Head of caudate nucleus (tissue), 42 donors: ENCODE measurements around the gene NEO1.
A peak's percentile ranks its signal among the peaks of the same experiment; 100 is the strongest.

Experiments used
- DNase-seq, 42 donors: peaks; one replicate each; pipeline versions ENCODE4 v3.0.0 to v3.0.0-alpha.2; 2020 to 2021; ENCODE audit warnings: mixed read lengths in 7 of 42
- intact Hi-C: fragments of 100-400 bp; cut with DNase I; formaldehyde crosslinking; loops from one replicate; pipeline ENCODE4 v1.15.0; 2022

The NEO1 gene

DNA sequence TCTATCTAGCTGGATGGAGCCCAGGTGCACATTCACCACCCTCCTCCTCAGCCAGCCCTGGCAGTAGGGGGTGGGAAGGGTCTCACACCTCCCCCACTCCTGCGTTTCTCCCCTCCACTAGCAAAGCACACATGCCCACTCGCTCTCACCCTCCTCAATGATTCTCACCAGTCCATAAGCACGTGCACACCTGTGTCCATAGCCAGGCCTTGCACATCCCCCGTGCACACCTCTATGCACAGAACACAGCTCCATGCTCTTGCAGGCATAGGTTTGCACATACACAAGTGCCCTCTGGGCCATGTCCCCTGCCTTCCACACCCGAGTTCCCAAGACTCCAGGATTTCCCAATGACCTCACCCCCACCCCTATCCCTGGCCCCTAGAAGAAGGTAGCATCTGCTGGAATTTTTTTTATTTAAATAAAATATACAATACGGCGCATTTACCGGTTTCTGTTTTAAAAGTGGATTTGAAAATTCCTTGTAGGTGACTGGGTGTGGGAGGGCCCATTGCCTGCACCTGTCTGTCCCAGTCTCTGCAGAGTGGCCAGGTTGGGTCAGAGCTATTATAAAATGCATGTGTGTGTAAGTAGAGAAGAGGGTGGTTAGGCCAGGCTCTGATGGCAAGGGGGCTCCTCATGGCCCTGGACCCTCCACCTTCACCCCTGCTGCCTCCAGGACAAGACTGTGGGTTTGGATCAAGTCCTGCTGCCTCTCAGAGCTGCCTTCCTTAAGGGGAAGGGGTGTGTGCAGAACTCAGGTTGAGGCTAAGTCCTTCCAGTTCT, 267.4 kb downstream of the NEO1 start:
- peak in 1 of 42 donors; percentile 16 for DNase-seq
- intact Hi-C loops, result no loop called here

DNA sequence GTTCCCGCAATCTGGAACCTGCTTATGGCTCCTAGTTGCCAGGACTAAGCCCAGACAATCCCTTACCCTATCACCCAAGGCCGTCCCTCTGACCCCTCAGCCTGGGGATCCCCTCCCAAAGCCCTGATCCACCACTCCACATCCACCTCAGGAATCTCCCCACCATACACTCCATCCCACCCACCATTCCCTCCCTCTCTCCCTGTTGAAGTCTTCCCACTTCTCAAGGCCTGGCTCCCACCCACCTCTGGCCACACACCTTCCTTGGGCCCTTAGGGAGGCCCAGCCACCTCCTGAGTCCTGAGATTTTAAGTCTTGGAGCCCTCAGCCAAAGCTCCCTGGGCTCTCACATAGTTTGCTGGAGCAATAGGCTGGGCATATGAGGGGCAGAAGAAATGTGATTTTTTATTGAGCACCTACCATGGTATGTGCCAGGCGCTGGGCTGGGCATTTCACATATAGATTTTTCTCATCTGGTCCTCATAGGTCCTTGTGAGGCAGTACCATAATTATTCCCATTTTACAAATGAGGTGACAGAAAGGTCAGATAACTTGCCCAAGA, 268.4 kb downstream of the NEO1 start:
- intact Hi-C loops, result no loop called here
- DNase-seq, result no peak

DNA sequence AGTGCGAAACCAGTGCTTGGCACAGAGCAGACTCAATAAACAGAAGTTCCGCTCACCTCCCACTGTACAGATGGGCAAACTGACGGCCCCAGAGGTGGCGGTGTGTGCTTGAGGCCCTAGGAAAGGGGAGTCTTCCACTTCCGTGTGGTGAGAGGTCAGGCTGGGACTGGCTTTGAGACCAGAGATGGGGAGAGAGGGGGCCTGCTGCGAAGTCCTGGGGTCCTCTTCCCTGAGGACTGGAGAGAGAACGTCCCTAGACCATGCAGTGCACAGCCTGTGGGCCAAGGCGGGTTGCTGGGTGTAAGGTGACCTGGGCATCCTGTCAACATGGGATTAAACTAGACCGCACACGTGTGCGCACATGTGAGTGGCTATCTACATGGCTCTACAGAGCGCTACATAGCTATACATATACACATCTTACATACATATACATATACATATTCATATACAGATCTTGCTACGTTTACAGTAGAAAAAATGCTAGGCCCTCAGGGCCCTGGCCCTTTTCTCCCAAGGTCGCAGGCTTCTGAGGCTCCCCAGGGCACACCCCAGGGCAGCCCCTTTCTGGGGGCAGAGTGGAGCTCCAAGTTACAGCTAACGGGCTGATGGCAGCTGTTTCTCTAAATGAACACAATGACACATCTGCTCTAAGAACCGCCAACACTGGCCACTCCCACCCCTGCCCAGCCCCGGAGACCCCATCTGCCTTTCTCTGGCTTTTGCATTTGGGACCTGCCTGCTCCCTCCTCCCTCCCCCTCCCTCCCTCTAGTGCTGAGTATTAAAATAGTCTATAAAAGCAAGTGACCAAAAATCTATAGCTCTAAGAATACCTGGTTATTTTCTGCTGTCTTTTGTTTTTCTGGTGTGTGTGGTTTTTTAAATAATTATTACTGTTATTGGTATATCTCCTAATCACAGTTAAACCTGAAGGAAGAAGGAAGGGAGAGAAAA, 269.5 kb downstream of the NEO1 start:
- intact Hi-C loops, result no loop called here
- peak in 1 of 42 donors; percentile 1 for DNase-seq

DNA sequence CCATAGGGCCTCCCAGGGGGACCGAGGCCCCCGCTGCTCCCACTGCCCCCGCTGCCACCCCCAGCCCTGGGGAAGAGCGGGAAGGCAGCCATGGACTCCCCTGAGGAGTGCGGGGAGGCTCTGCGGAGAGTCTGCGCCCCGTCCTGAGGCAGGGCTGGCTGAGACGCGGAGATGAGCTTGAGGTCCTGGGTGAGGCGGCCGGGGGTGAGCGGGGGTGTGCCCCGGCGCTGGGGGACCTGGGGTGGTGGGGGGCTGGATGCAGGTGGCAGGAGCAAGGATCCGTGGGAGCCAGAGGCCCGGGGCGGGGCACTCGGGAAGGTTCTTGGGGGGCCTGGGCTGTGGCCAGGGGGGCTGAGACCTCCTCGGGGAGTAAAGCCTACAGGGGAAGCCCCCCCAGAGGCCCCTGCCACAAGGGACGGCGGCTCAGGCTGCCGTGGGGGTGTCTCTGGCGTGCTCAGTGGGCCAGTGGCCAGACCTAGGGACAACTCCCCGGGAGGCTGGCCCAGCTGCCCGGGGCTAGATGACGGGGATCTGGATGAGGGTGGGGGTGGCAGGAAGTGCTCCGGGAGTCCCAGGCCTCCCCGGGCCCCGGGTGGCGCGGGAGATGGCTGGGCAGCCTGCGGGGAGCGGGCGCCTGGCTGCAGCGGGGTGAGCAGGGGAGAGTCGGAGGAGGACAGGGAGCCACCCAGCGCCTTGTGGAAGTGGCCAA, 270.6 kb downstream of the NEO1 start:
- intact Hi-C loops, result no loop called here
- no peak for DNase-seq

DNA sequence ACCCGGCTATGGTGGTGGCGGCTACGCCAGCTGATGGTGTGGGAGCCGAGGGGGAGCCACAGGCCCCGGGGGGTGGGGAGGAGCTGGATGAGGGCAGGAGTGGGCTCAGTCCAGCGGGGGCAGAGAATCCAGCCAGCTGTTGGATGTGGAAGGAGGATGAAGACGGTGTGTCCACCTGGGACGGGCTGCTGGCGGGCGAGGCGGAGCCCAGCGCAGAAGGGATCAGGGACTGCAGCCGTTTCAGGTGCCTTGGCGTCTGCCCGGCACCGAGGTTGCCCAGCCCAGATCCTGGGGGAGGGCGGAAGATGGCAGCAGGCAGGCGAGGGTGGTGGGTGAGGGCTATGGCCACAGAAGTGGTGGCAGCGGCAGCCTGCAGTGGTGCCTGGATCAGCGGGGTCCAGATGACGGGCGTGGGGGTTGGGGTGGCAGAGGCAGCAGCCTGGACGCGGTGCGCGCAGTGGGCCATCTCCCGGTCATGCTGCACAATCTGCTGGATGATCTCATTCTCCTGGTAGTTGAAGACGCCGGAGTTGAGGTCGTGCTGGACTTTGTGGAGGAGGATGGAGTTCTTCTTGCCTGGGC, 271.2 kb downstream of the NEO1 start:
- no peak for DNase-seq
- intact Hi-C loops, result no loop called here

DNA sequence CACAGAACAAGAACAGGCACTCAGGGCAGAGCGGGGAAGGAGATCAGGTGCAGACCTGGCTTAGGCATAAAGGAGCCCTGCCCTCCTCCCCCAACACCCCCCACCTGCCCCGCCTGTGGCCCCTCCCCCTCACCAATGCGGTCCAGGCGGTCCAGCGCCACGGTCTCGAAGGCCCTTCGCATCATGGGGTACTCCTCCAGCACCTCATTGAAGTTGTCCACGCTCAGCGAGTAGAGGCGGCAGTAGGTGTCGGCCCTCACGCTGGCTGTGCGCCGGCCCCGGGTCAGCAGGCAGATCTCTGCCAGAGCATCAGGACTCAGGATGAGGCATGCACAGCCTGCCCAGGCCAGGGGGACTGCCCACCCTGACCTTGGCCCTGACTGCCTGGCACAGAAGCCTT, 271.7 kb downstream of the NEO1 start:
- DNase-seq, result peak in 1 of 42 donors; percentile 12
- intact Hi-C loops, result no loop called here

DNA sequence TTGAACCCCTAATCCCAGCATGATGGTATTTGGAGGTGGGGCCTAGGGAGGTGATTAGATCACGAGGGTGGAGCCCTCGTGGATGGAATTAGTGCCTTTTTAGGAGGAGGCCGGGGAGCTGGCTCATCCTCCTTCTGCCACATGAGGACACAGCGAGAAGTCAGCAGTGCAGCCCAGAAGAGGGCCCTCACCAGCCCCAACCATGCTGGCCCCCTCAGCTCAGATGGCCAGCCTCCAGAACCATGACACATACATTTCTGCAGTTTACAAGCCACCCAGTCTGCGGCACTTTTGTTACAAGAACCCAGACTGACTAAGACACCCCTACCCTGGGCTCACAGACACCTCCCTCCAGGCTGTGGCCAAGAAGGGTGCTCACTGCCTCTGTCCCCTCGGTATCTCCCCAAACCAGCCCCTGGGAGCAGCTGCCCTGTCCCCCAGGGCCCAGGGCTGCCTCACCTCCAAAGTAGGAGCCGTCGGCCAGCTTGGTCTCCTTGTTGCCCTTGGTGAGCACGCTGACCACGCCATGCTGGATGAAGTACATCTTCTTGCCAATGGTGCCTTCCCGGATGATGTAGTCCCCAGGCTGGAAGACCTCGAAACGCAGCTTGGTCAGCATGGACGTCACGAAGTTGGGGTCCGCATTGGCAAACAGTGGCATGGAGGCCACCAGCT, 272.4 kb downstream of the NEO1 start:
- no peak for DNase-seq
- intact Hi-C loops, result no loop called here

DNA sequence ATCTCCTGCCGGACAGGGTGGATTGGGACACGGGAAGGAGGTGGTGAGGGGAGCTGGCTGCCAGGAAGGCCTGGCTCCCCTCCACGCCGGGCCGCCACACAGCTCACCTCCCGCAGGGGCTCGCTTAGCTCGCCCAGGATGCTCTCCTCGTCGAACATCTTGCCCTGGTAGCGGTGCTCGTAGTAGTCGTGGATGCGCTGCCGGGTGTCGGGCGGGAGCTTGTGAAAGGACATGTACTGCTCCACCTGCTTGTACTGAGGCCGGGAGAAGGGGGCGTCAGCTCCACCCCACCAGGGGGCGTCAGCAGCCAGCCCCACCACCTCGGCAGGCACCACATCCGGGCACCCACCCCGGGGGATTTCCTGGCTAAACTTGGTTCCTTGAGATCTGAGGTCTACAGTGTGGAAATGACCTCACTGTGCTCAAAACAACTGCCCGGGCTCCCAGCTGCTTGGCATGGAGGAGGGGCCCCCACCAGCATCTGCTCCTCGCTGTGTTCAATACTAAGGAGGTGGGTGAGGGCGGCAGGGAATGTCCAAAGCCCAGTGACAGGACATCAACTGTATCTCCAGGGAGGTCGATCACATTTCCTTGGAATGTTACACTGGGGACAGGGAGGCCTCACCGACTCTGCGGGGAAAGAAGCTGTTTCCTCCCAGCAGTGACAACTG, 273.1 kb downstream of the NEO1 start:
- peak in 1 of 42 donors; percentile 26 for DNase-seq
- intact Hi-C loops, result no loop called here

DNA sequence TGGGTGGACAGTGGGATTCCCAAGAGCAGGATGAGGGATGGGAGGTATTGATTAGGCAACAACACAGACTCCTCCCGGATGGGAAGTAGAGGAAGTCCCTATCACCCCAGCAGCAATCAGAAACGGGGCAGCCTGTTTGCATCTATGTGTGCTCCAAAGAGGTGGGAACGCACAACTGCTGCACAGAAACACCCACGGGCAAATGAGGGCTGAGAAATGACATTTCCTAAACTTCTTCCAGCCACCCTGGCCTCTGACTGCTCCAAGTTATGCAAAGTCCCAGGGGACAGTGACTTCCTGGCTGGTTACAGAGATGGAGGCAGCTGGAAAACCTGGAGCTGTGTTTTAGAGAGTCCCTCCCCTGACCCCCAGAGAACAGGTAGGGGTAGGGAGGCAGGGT, 273.9 kb downstream of the NEO1 start:
- DNase-seq, result no peak
- intact Hi-C loops, result no loop called here

DNA sequence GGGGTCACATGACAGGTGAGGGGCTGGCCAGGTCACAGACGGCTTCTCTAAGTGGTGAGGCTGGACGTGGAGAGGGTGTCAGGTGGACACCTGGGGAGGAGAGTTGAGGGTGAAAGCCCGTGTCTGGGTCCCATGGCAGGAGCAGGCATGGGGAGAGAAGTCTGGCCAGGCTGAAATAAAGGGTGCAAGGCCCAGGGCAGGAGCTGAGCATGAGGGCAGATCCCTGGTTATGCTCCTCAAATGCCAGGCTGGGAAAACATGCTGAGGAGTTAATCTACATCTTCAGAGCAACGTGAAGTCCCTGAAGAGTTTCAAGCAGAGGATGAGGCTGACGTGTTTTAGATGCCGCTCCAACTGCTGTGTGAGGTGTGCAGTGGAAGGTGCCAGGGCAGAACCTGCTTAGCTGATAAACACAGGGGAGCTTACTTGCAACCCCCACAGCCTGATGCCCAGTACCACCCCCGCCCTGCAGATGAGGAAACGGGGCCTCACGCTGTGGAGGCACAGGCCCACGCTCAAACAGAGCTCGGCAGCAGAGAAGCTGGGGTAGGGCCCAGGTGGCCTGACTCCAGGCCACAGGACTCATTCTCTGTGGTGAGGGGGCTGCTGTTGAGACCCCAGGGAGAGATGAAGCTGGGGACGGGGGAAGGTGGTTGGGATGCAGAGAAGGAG, 276.0 kb downstream of the NEO1 start:
- intact Hi-C loops, result no loop called here
- no peak for DNase-seq

DNA sequence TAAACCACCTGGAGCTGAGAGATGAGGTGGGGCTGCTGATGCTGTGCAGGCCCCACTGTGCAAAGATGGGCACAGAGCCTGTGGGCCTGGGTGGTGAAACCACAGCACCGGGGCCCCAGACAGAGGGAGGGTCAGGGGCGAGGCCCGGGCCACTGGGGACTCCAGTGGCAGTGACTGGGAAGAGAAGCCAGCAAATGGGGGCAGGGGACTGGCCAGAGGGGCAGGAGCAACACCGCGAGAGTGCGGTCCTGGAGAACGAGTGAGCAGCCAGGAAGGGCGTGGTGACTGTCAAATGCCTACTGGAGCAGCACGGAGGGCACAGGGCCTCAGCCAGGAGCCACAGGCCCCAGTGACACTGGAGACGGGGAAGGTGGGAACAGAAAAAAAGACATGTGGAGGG, 276.7 kb downstream of the NEO1 start:
- intact Hi-C loops, result no loop called here
- DNase-seq, result no peak

DNA sequence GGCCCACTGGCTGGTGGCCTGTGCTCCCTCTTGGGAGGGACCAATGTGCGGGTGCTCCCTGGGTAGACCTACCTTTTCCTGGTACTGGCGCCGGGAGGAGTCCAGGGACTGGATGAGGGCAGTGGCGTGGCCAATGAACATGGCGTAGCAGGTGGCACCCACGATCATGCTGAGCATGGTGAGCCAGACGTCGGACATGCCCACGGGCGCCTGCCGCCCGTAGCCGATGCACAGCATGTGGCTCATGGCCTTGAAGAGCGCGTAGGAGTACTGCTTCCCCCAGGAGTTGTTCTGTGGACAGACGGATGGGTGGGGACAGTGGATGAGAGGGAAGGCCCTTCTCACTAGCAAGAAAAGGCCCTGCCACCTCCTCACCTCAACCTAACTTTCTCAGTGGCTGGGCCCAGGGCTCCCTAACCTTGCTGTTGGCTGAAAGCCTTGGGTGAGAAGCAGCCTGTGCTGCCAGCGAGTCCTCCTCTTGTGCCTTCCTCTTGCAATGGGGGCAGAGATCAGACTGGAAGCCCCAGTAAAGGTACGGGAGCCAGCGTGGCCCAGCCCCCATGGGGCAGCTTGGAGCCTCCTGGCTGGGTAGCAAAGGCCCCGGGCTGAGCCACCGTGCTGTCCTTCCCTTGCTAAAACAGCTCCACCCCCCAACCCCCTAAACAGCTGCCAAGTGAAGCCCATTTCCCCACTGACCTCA, 277.4 kb downstream of the NEO1 start:
- intact Hi-C loops, result no loop called here
- no peak for DNase-seq

DNA sequence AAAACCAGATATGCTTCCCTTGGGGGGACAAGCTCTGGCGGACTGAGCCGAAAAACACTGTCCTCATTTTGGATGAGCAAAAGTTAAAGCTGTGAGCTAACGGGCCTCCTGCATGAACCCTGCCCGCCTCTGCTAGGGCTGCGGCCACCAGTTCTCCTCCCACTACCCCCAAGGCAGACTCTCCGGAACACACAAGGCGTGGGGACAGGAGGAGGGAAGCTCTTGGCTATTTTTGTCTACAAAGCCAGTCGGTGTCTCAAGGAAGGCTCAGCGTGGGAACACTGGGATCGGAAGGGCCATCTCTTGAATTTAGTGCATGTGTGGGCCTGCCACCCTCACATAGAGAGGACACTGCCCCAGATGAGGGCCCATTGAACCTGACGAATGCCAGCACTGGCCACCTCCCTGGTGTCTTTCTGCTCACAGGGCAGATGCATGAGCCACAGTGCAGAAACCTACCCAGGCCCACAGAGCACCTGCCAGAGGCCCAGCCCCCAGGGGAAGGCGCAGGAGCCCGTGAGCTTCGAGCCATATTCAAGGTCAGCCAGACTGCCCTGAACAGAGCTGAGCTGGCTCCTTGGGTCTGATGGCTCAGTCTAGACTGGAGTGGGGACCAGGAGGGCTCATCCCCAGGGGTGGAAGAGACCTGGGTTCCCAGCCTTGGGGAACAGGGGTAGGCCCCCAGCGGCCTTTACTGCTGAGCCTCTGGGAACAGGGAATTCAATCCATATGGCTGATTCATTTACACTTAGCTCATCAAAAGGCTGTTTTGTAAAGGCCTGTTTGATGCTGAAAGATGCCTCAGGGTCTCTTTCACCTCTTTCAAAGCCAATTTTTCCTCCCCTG, 278.2 kb downstream of the NEO1 start:
- no peak for DNase-seq
- intact Hi-C loops, result no loop called here

DNA sequence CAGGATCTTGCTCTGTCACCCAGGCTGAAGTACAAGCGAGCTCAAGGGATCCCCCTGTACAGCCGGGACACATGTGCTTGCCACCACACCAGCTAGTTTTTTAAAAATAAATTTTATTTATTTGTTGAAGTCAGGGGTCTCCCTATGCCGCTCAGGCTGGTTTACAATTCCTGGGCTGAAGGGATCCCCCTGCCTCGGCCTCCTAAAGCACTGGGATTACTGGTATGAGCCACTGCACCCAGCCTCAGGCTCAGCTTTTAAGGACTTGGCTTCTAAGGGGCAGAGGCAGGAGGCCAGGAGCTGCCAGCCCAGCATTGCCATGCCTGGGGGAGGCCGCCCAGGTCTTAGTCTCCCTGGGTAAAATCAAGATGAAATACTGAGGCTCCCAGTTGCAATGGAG, 279.2 kb downstream of the NEO1 start:
- no peak for DNase-seq
- intact Hi-C loops, result no loop called here

DNA sequence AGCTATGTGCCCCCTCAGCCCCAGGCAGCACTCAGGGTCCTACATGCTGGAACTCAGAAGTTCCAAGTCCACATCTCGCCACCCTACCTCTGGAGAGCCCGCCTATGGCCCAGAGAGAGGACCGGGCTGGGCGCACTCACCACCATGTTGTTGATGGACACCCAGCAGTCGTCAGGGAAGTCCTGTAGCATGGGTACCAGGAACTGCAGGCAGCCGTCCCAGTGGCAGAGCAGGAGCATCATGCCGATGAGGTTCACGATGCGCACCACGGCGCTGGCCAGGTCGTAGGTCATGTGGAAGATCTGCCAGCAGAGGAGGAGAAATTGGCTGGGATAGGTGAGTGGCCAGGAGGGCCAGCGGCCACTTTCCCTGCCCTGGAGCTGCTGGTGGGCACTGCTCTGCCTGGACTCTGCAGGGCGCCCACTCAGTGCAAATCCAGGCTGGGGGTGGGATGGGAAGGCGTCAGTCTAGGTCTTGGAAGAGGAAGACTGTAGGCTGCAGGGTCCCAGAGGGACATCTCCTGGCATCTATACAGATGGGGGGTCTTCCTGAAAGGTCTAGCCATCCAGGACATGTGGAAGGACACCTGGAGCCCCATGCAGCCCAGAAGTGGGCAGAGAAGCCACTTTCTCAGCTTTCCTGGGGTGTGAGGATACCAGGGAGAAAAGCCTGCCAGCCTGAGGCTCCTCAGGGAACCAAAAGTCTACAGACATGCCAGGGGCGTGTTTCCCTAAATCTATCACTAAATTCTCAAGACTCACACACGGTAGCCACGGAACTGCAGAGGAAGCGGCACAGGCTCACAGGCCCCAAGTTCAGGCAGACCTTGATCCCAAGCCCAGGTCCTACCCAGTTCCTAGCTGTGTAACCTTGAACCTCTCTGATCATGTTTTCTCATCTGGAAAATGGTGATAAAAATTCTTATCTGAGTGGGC, 280.0 kb downstream of the NEO1 start:
- intact Hi-C loops, result no loop called here
- no peak for DNase-seq
